ENCODE measurements around the gene TFPI. TPM values are rescaled to one million over a fixed set of nuclear protein-coding genes. Genes with fewer than 3 reads are reported as not detected.

TFPI gene
- total and polyA plus RNA-seq, 10 of the 15 experiments (the other 5 are each of a cell fraction or from before 2014, with no cell fraction given), result 0.07 to 0.59 (median 0.34) TPM

GRCh38 chr2:187440101-187440675, 114.0 kb downstream of the TFPI start:
- ChIA-PET POLR2A (interaction anchor here (0.5 to 1.4 kb wide), 2 partner anchors 22 to 36 kb away, joined by 5 to 7 read pairs; no protein-coding TSS in a partner anchor), CTCF (interaction anchor here (1.0 to 2.4 kb wide), 3 partner anchors 11 to 36 kb away, joined by 3 to 8 read pairs (median 4); no protein-coding TSS in a partner anchor), SMC1A (ENCODE audit: uncharacterized antibody, unreplicated experiment) (interaction anchor here (0.7 to 1.9 kb wide), 4 partner anchors 17 to 269 kb away, joined by 3 to 6 read pairs (median 4); no protein-coding TSS in a partner anchor), RAD21 (ENCODE audit: unreplicated experiment) (interaction anchor here (0.8 to 1.0 kb wide), 3 partner anchors 18 to 577 kb away, joined by 3 read pairs; no protein-coding TSS in a partner anchor)
- H2AFZ ChIP-seq (ENCODE audit: control insufficient read depth, low read depth, low read length), result no peak overlapping the region
- TF ChIP-seq ZNF592 (IDR thresholded peaks at IDR 0.05) (no peak), NFIC (IDR thresholded peaks at IDR 0.05; ENCODE audit: low read depth, low read length) (no peak), PAX8 (IDR thresholded peaks at IDR 0.05) (no peak), EP300 (IDR thresholded peaks at IDR 0.05; ENCODE audit: borderline replicate concordance in 1 of 2, control insufficient read depth in 1 of 2, low read depth in 2 of 2, low read length in 2 of 2) (no peak), EZH2 (IDR thresholded peaks at IDR 0.05; ENCODE audit: borderline replicate concordance, control insufficient read depth, low read depth, low read length) (no peak), E4F1 (IDR thresholded peaks at IDR 0.05; ENCODE audit: borderline replicate concordance, partially characterized antibody) (no peak), ZNF687 (IDR thresholded peaks at IDR 0.05) (no peak), BHLHE40 (IDR thresholded peaks at IDR 0.05; ENCODE audit: borderline replicate concordance in 1 of 2, low read depth in 2 of 2, low read length in 1 of 2) (no peak), SUPT20H (IDR thresholded peaks at IDR 0.05; ENCODE audit: borderline replicate concordance, control insufficient read depth, low read depth, low read length) (no peak), FOS (IDR thresholded peaks at IDR 0.05; ENCODE audit: borderline replicate concordance, extremely low read depth, insufficient read length) (no peak)
- no peak overlapping the region for H3K4me2 ChIP-seq (ENCODE audit: control insufficient read depth, insufficient read depth)
- no peaks in the 10 kb centered on the region for H3K79me2 ChIP-seq (ENCODE audit: control insufficient read depth, insufficient read depth, low read length)
- H3K36me3 ChIP-seq (ENCODE audit: control insufficient read depth in 2 of 2, insufficient read depth in 2 of 2, low read length in 1 of 2), result no peaks in the 10 kb centered on the region
- in situ Hi-C loops (cut with MboI), result loop anchor here (10.0 kb wide), 1 partner anchor 295 kb away; no protein-coding TSS in a partner anchor
- WGBS (ENCODE audit: insufficient coverage, insufficient replicate concordance, low lambda C conversion rate, missing lambda C conversion rate), result 54% methylated on average over 3 of the region's 3 CpGs
- FAIRE-seq (no peak), ATAC-seq (no peak), DNase-seq (ENCODE audit: low read depth, low spot score) (no peak)
- H3K27ac ChIP-seq (ENCODE audit: control insufficient read depth, insufficient read depth), result no peak overlapping the region
- H4K20me1 ChIP-seq (ENCODE audit: control insufficient read depth, insufficient read depth), result no peaks in the 10 kb centered on the region
- no peaks in the 10 kb centered on the region for H3K4me1 ChIP-seq (ENCODE audit: control insufficient read depth, insufficient read depth, low read length)
- no peak overlapping the region for H3K4me3 ChIP-seq
- BruUV-seq (replicated peaks), result no TSS peak
- H3K9me3 ChIP-seq (replicated peaks; ENCODE audit: control insufficient read depth, insufficient read depth, low read length), result no peaks in the 10 kb centered on the region
- H3K9ac ChIP-seq (ENCODE audit: control insufficient read depth, insufficient read depth, low read length), result no peak overlapping the region
- no peaks in the 10 kb centered on the region for H3K27me3 ChIP-seq (replicated peaks in 1 of 2; ENCODE audit: control insufficient read depth in 2 of 2, insufficient read depth in 2 of 2, low read length in 1 of 2)
- intact Hi-C loops (cut with micrococcal nuclease; ENCODE audit: unreplicated experiment), result loop anchor here (10.0 kb wide), 1 partner anchor 385 kb away; no protein-coding TSS in a partner anchor

Measured in GM12878 (cell line).